Natural killer cell (primary cell): ENCODE results near the gene FAM120AOS. TPM values are rescaled to one million over a fixed set of nuclear protein-coding genes. Genes with fewer than 3 reads are reported as not detected.
A peak's percentile ranks its signal among the peaks of the same experiment; 100 is the strongest.

Experiments used
- ATAC-seq, 3 donors: fragments of 150-1000 bp in 2 of 3; fragments of 200-7000 bp in 1 of 3; cut with Tn5 transposase; 1 replicate in 1 of 3; 2 replicates in 2 of 3; pipeline ENCODE4 v1.10.0; 2021; ENCODE audit warnings: mild to moderate bottlenecking in 2 of 3, moderate library complexity in 2 of 3
- DNase-seq, 2 donors: peaks; one replicate each; pipeline versions ENCODE4 v3.0.0 to v3.0.0-alpha.2; 2013 to 2021; ENCODE audit warnings: mixed read lengths in 1 of 2
- H3K27ac ChIP-seq: one replicate; pipeline ENCODE4 v1.5.1; 2013; ENCODE audit warnings: mild to moderate bottlenecking, low read length
- H3K27me3 ChIP-seq: one replicate; pipeline ENCODE4 v1.6.1; 2013; ENCODE audit warnings: low read length; ENCODE audit not compliant: control insufficient read depth, insufficient read depth
- H3K36me3 ChIP-seq: one replicate; pipeline ENCODE4 v1.6.1; 2013; ENCODE audit warnings: low read length; ENCODE audit not compliant: control insufficient read depth, insufficient read depth
- H3K4me1 ChIP-seq: one replicate; pipeline ENCODE4 v1.6.1; 2013; ENCODE audit warnings: low read length; ENCODE audit not compliant: control insufficient read depth, insufficient read depth
- H3K4me3 ChIP-seq: one replicate; pipeline ENCODE4 v1.5.1; 2013; ENCODE audit warnings: low read length
- H3K9me3 ChIP-seq: one replicate; pipeline ENCODE4 v1.6.1; 2013; ENCODE audit warnings: low read length; ENCODE audit not compliant: control insufficient read depth, insufficient read depth
- H3K27ac Mint-ChIP-seq, 2 donors: one replicate each; pipeline ENCODE4 v1.8.0; 2022; ENCODE audit warnings: mild to moderate bottlenecking in 2 of 2, mixed read lengths in 2 of 2, moderate library complexity in 1 of 2
- H3K27me3 Mint-ChIP-seq, 2 donors: one replicate each; pipeline ENCODE4 v1.8.0; 2022; ENCODE audit warnings: low read depth in 2 of 2, mixed read lengths in 2 of 2
- H3K36me3 Mint-ChIP-seq: one replicate; pipeline ENCODE4 v1.8.0; 2022; ENCODE audit warnings: mixed read lengths
- H3K4me1 Mint-ChIP-seq, 2 donors: one replicate each; pipeline ENCODE4 v1.8.0; 2022; ENCODE audit warnings: mixed read lengths in 2 of 2
- H3K4me3 Mint-ChIP-seq: one replicate; pipeline ENCODE4 v1.8.0; 2022; ENCODE audit warnings: mild to moderate bottlenecking, moderate library complexity, mixed read lengths
- H3K9me3 Mint-ChIP-seq, 2 donors: one replicate each; pipeline ENCODE4 v1.8.0; 2022; ENCODE audit warnings: mixed read lengths in 2 of 2
- WGBS: methylation state at CpG from one replicate; pipeline ENCODE4 v1.1.7; 2013; ENCODE audit warnings: missing lambda C conversion rate; ENCODE audit not compliant: insufficient coverage; 5-methylcytosine and 5-hydroxymethylcytosine counted together
- intact Hi-C: fragments of 100-400 bp; cut with micrococcal nuclease; formaldehyde crosslinking; loops from one replicate; pipeline ENCODE4 v1.14.2; 2022
- total RNA-seq, 4 donors: library from RNA; stranded (reverse); fragments of 120-200 nt in 1 of 4; gene quantifications; one replicate each; pipeline versions ENCODE4 v1.2.3 to v1.2.4, GENCODE V29; 2013 to 2022
- TF ChIP-seq, protein P1 (sequence below): fragments of 200-600 bp; IDR thresholded peaks from one replicate; pipeline ENCODE4 v1.8.0; 2022; ENCODE audit warnings: antibody characterized with exemption

FAM120AOS gene
- total RNA-seq, 3 donors from 2014 or later (not counting 1 experiment from before 2014, with no cell fraction given): 36.7 to 49.7 (median 45.3) TPM

DNA sequence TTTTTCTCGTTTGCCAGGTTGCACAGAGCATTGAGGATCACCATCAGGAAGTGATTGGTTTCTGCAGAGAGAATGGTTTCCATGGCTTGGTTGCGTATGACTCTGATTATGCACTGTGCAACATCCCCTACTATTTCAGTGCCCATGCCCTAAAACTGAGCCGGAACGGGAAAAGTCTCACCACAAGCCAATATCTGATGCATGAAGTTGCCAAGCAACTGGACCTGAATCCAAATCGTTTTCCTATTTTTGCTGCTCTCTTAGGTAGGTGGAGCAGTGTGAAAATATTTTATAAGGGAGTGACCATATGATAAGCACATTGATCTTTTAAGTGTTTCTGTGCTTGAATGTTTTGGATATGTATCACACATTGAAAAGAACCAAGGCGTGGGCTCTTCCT, 17.7 kb upstream of the FAM120AOS start:
- no peaks in the 10 kb centered on the region for H3K9me3 ChIP-seq
- no peak for ATAC-seq
- H3K27me3 ChIP-seq: no peaks in the 10 kb centered on the region
- H3K4me1 ChIP-seq: peaks cover 20% of the 10 kb centered on the region
- no peaks in the 10 kb centered on the region for H3K9me3 Mint-ChIP-seq
- H3K4me3 ChIP-seq: no peak overlapping the region
- H3K4me3 Mint-ChIP-seq: no peak overlapping the region
- H3K27ac Mint-ChIP-seq: peak overlapping the region; percentile 56 to 93
- H3K4me1 Mint-ChIP-seq: peaks cover 50 to 68% of the 10 kb centered on the region in 2 donors
- H3K36me3 ChIP-seq: peaks cover 6% of the 10 kb centered on the region
- WGBS: 92% methylated on average over 5 of the region's 6 CpGs
- H3K36me3 Mint-ChIP-seq: no peaks in the 10 kb centered on the region
- H3K27ac ChIP-seq: no peak overlapping the region
- intact Hi-C loops: no loop called here
- TF ChIP-seq, protein P1, sequence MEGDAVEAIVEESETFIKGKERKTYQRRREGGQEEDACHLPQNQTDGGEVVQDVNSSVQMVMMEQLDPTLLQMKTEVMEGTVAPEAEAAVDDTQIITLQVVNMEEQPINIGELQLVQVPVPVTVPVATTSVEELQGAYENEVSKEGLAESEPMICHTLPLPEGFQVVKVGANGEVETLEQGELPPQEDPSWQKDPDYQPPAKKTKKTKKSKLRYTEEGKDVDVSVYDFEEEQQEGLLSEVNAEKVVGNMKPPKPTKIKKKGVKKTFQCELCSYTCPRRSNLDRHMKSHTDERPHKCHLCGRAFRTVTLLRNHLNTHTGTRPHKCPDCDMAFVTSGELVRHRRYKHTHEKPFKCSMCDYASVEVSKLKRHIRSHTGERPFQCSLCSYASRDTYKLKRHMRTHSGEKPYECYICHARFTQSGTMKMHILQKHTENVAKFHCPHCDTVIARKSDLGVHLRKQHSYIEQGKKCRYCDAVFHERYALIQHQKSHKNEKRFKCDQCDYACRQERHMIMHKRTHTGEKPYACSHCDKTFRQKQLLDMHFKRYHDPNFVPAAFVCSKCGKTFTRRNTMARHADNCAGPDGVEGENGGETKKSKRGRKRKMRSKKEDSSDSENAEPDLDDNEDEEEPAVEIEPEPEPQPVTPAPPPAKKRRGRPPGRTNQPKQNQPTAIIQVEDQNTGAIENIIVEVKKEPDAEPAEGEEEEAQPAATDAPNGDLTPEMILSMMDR: no peak
- DNase-seq: no peak
- no peaks in the 10 kb centered on the region for H3K27me3 Mint-ChIP-seq

DNA sequence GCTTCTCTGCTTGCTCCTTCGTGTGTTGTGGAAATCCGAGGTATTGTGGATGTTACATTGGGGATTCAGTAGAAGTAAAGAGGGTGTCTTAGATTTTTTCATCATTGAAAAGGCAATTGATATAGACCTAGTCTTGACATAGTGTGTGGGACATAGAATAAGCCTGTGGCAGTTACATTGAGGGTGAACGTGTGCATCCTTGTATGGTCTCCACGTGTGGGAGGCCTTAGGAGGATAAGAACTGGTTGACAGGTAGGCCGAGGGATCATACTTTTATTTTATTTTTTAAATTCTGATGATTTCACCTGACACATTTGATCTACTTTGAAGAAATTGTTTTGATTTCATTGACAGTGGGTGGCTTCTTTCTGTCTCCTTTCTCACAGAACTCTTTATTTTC, 17.0 kb upstream of the FAM120AOS start:
- no peak overlapping the region for H3K4me3 Mint-ChIP-seq

DNA sequence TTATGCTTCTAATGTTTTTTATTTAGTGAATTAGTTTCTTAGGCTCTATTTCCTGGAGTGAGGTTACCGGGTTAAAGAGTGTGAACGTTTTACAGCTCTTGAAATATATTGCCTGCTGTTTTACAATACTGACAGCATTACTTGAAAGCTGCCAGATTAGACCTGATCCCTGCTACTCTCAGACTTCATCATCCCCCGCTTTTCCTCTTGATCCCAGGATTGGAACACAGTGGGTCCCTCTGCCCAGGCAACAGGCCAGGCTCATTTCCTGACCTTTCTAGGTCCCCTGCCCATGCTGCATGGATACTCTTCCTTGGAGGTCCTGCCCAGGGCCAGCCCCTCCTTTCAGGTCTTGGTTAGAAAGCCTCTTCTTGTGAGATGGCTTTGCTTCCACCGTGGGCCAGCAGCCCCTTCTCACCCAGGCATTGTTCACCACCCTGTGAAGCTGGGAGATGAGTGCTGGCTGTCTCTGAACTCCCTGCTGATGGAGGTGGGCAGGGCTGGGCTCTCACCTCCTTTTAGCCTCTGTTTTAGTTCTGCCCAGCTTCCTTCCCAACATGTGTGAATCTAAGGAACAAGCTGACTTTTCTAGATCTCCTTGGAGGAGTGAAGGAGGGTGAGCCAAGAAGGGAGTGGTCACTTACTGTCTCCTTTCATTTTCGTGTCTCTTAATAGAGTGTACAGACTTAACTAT, 15.5 kb upstream of the FAM120AOS start:
- TF ChIP-seq, protein P1: no peak
- peak overlapping the region; percentile 91 to 93 for H3K27ac Mint-ChIP-seq
- Histone ChIP-seq H3K27ac (peak overlapping the region; percentile 37), H3K4me1 (peaks cover 31% of the 10 kb centered on the region), H3K4me3 (no peak overlapping the region), H3K9me3 (no peaks in the 10 kb centered on the region), H3K27me3 (no peaks in the 10 kb centered on the region), H3K36me3 (peaks cover 2% of the 10 kb centered on the region)
- WGBS: 39% methylated on average over 3 of the region's 5 CpGs
- H3K36me3 Mint-ChIP-seq: no peaks in the 10 kb centered on the region
- peak overlapping the region; percentile 85 for H3K4me3 Mint-ChIP-seq
- H3K27me3 Mint-ChIP-seq: no peaks in the 10 kb centered on the region
- intact Hi-C loops: loop anchor here (5.0 kb wide), 2 partner anchors 33 to 98 kb away; no protein-coding TSS in a partner anchor
- ATAC-seq (peak; percentile 60 to 70 (median 68)), DNase-seq (peak in 1 of 2 donors; percentile 17)
- peaks cover 66 to 79% of the 10 kb centered on the region in 2 donors for H3K4me1 Mint-ChIP-seq
- no peaks in the 10 kb centered on the region for H3K9me3 Mint-ChIP-seq

More for the DNA sequence above, 17.0 kb upstream of the FAM120AOS start:
- H3K36me3 ChIP-seq: peaks cover 4% of the 10 kb centered on the region
- H3K4me3 ChIP-seq: no peak overlapping the region
- no peaks in the 10 kb centered on the region for H3K9me3 ChIP-seq
- Mint-ChIP-seq H3K27ac (peak overlapping the region; percentile 56 to 93), H3K4me1 (peaks cover 54 to 67% of the 10 kb centered on the region in 2 donors), H3K36me3 (no peaks in the 10 kb centered on the region), H3K27me3 (no peaks in the 10 kb centered on the region), H3K9me3 (no peaks in the 10 kb centered on the region)
- TF ChIP-seq, protein P1: no peak
- intact Hi-C loops: no loop called here
- WGBS: 90% methylated on average over 4 of the region's 5 CpGs
- peaks cover 23% of the 10 kb centered on the region for H3K4me1 ChIP-seq
- ATAC-seq (no peak), DNase-seq (no peak)
- H3K27me3 ChIP-seq: no peaks in the 10 kb centered on the region
- H3K27ac ChIP-seq: no peak overlapping the region
